SK-N-SH treated with all-trans-retinoic acid at 6 μM for 48 hours (cell line): ENCODE results near the gene KIAA1586.

Experiments
- ATAC-seq: fragments of 200-7000 bp; cut with Tn5 transposase; 3 replicates; pipeline ENCODE4 v1.9.1; 2020; ENCODE audit warnings: mild to moderate bottlenecking, moderate library complexity
- ARNTL ChIP-seq: fragments of 450-650 bp; formaldehyde crosslinking; IDR thresholded peaks from 2 replicates; pipeline ENCODE4 v1.5.0; 2020; ENCODE audit warnings: low read depth, mild to moderate bottlenecking, moderate library complexity, borderline replicate concordance
- BACH2 ChIP-seq: fragments of 250-450 bp; sonication (Bioruptor Pico); IDR thresholded peaks from 2 replicates; pipeline ENCODE4 v1.9.0; 2021; ENCODE audit warnings: mild to moderate bottlenecking, borderline replicate concordance
- CREB5 ChIP-seq: fragments of 250-450 bp; sonication (Bioruptor Pico); IDR thresholded peaks from 2 replicates; pipeline ENCODE4 v1.5.1; 2020; ENCODE audit warnings: low read depth, mild to moderate bottlenecking, moderate library complexity
- CSDC2 ChIP-seq: fragments of 250-450 bp; sonication (Bioruptor Pico); IDR thresholded peaks from 2 replicates; pipeline ENCODE4 v1.5.0; 2020; ENCODE audit warnings: mild to moderate bottlenecking, moderate library complexity
- CSRNP3 ChIP-seq: fragments of 250-450 bp; sonication (Bioruptor Pico); IDR thresholded peaks from 2 replicates; pipeline ENCODE4 v1.5.1; 2021; ENCODE audit warnings: mild to moderate bottlenecking, moderate library complexity
- GLIS3 ChIP-seq: fragments of 250-450 bp; sonication (Bioruptor Pico); IDR thresholded peaks from 2 replicates; pipeline ENCODE4 v1.5.0; 2020; ENCODE audit warnings: mild to moderate bottlenecking, moderate library complexity
- PATZ1 ChIP-seq: fragments of 250-450 bp; sonication (Bioruptor Pico); IDR thresholded peaks from 2 replicates; pipeline ENCODE4 v1.8.0; 2020; ENCODE audit warnings: mild to moderate bottlenecking, moderate library complexity, borderline replicate concordance
- POU6F1 ChIP-seq: fragments of 250-450 bp; sonication (Bioruptor Pico); IDR thresholded peaks from 2 replicates; pipeline ENCODE4 v1.8.0; 2021; ENCODE audit warnings: low read depth, mild to moderate bottlenecking, moderate library complexity, borderline replicate concordance
- RARB ChIP-seq: fragments of 250-450 bp; sonication (Bioruptor Pico); IDR thresholded peaks from 2 replicates; pipeline ENCODE4 v1.8.0; 2021; ENCODE audit warnings: mild to moderate bottlenecking, moderate library complexity
- SNAI2 ChIP-seq: fragments of 250-450 bp; sonication (Bioruptor Pico); IDR thresholded peaks from 2 replicates; pipeline ENCODE4 v1.5.0; 2020; ENCODE audit warnings: mild to moderate bottlenecking, moderate library complexity
- TCF4 ChIP-seq: fragments of 250-450 bp; sonication (Bioruptor Pico); IDR thresholded peaks from 2 replicates; pipeline ENCODE4 v1.8.0; 2021; ENCODE audit warnings: mild to moderate bottlenecking, moderate library complexity, borderline replicate concordance
- TOX ChIP-seq: fragments of 250-450 bp; sonication (Bioruptor Pico); IDR thresholded peaks from 2 replicates; pipeline ENCODE4 v1.8.0; 2021; ENCODE audit warnings: mild to moderate bottlenecking, moderate library complexity, borderline replicate concordance
- TSHZ2 ChIP-seq: fragments of 250-450 bp; sonication (Bioruptor Pico); IDR thresholded peaks from 2 replicates; pipeline ENCODE4 v1.5.0; 2020; ENCODE audit warnings: mild to moderate bottlenecking, moderate library complexity
- ZC3H10 ChIP-seq: fragments of 250-450 bp; sonication (Bioruptor Pico); IDR thresholded peaks from 2 replicates; pipeline ENCODE4 v1.5.1; 2021; ENCODE audit warnings: mild to moderate bottlenecking, moderate library complexity
- ZFP3 ChIP-seq: fragments of 250-450 bp; sonication (Bioruptor Pico); IDR thresholded peaks from 2 replicates; pipeline ENCODE4 v1.5.0; 2020; ENCODE audit warnings: mild to moderate bottlenecking, moderate library complexity
- ZFP30 ChIP-seq: fragments of 450-650 bp; formaldehyde crosslinking; IDR thresholded peaks from 2 replicates; pipeline ENCODE4 v1.5.0; 2022; ENCODE audit warnings: mild to moderate bottlenecking, moderate library complexity
- ZNF565 ChIP-seq: fragments of 450-650 bp; formaldehyde crosslinking; conservative IDR thresholded peaks from 2 replicates; pipeline ENCODE4 v1.5.0; 2020; ENCODE audit warnings: low read depth, mild to moderate bottlenecking, moderate library complexity
- ZNF70 ChIP-seq: fragments of 450-650 bp; formaldehyde crosslinking; IDR thresholded peaks from 2 replicates; pipeline ENCODE4 v1.5.0; 2020; ENCODE audit warnings: mild to moderate bottlenecking, moderate library complexity

KIAA1586 gene

GRCh38 chr6:57085471-57085870 lies 39.0 kb downstream of the KIAA1586 start:
- TF ChIP-seq POU6F1 (CRISPR knock-in tag) (no peak), ZFP30 (no peak), ZFP3 (no peak), BACH2 (no peak), GLIS3 (CRISPR knock-in tag) (no peak), SNAI2 (CRISPR knock-in tag) (no peak), TCF4 (CRISPR knock-in tag) (no peak)
- ATAC-seq: no peak

- TF ChIP-seq RARB (CRISPR knock-in tag): no peak
- no peak for TF ChIP-seq CSDC2 (CRISPR knock-in tag)
- ATAC-seq: no peak
Measured at GRCh38 chr6:57086843-57087242, 40.4 kb downstream of the KIAA1586 start.

- TF ChIP-seq ZFP3 (no peak), RARB (CRISPR knock-in tag) (no peak), PATZ1 (CRISPR knock-in tag) (no peak), ZNF565 (no peak), SNAI2 (CRISPR knock-in tag) (no peak), TOX (no peak), TCF4 (CRISPR knock-in tag) (no peak), ARNTL (CRISPR knock-in tag) (no peak), CSRNP3 (no peak), ZC3H10 (CRISPR knock-in tag) (no peak), BACH2 (no peak), CREB5 (no peak), ZNF70 (CRISPR knock-in tag) (no peak)
- no peak for ATAC-seq
Measured at GRCh38 chr6:57087916-57088315, 41.4 kb downstream of the KIAA1586 start.

GRCh38 chr6:57089265-57089664 lies 42.8 kb downstream of the KIAA1586 start:
- no peak for ATAC-seq
- TF ChIP-seq TSHZ2 (CRISPR knock-in tag) (no peak), CREB5 (no peak)
